ENCODE measurements around the gene DIAPH2. TPM values are rescaled to one million over a fixed set of nuclear protein-coding genes. Genes with fewer than 3 reads are reported as not detected.

DIAPH2 gene
- total RNA-seq, 4 donors from 2014 or later: 16.7 to 27.3 (median 20.3) TPM

GRCh38 chrX:96889726-96890125 is 205.1 kb downstream of the DIAPH2 start:
- intact Hi-C loops (cut with DNase I; ENCODE audit: low total_unique reads): no loop called here
- whole genome bisulfite sequencing, 2 donors: 69 to 76% methylated on average over 1 of the region's 1 CpG
- TF ChIP-seq POLR2A (IDR thresholded peaks at IDR 0.05) (no peak), CTCF (IDR thresholded peaks at IDR 0.05) (no peak)

GRCh38 chrX:96906741-96907140 is 222.1 kb downstream of the DIAPH2 start:
- no peak for DNase-seq (ENCODE audit: low spot score in 2 of 2)
- 71 to 74% methylated on average over 2 of the region's 2 CpGs for WGBS, 2 donors
- TF ChIP-seq CTCF (IDR thresholded peaks at IDR 0.05) (no peak), POLR2A (IDR thresholded peaks at IDR 0.05) (no peak)
- H3K4me3 ChIP-seq (ENCODE audit: low read depth, poor library complexity, severe bottlenecking): no peak overlapping the region
- intact Hi-C loops (cut with DNase I; ENCODE audit: low total_unique reads): no loop called here

More at GRCh38 chrX:96889726-96890125, 205.1 kb downstream of the DIAPH2 start:
- H3K4me3 ChIP-seq (ENCODE audit: low read depth, poor library complexity, severe bottlenecking): no peak overlapping the region
- no peak for DNase-seq (ENCODE audit: low spot score in 2 of 2)

DNA sequence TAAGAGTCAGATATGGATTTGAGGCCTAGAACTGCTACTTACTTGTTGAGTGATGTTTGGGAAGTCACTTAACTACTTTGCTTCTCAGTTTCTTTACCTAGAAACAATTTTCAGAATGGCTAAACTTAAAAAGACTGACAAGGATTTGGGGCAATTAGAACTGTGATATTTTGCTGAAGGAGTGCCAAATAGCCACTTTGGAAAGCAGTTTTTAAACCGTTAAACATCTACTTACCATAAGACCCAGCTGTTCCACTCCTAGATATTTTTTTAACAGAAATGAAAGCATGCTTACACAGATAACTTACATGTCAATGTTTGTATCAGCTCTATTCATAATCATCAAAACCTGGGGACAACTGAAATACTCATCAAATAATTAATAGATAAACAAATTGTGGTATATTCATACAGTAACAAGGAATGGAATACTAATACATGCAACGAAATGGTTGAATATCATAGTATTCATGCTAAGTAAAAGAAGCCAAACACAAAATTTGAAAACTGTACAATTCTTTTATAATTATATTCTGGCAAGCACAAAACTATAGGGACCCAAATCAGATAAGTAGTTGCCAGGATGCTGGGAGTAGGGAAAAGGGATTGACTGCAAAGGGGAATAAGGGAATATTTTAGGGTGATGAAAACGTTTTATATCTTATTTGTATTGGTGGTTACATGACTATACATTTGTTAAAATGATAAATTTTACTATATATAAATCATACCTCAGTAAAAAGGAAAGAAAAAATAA is 223.1 kb downstream of the DIAPH2 start:
- 42 to 48% methylated on average over 3 of the region's 3 CpGs for WGBS, 2 donors
- intact Hi-C loops (cut with DNase I; ENCODE audit: low total_unique reads): no loop called here

DNA sequence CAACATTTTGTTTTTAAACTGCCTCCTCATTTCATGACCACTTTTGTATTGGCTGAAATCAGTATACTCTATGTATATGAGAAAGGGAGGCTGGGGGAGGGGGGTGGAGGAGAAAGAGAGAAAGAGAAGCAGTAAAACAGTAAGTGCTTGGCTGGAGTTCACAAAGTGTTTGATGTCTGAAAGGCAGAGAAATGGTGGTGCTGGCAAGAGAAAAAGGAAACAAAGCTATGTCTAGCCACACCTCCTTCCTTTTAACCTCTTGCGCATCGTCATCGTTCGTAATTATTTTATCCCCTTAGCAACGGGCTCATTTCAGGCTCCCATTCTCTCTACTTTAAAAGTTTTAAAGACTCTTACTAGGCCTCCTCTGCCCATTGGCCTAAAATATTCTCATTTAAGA is 224.6 kb downstream of the DIAPH2 start:
- intact Hi-C loops (cut with DNase I; ENCODE audit: low total_unique reads): no loop called here
- 67 to 79% methylated on average over 5 of the region's 5 CpGs for WGBS, 2 donors
- no peak overlapping the region for H3K4me3 ChIP-seq (ENCODE audit: low read depth, poor library complexity, severe bottlenecking)

More for the DNA sequence above, 223.1 kb downstream of the DIAPH2 start:
- TF ChIP-seq CTCF (IDR thresholded peaks at IDR 0.05): no peak
- TF ChIP-seq POLR2A (IDR thresholded peaks at IDR 0.05): no peak
- H3K4me3 ChIP-seq (ENCODE audit: low read depth, poor library complexity, severe bottlenecking): no peak overlapping the region
- DNase-seq (ENCODE audit: low spot score in 2 of 2): no peak

DNA sequence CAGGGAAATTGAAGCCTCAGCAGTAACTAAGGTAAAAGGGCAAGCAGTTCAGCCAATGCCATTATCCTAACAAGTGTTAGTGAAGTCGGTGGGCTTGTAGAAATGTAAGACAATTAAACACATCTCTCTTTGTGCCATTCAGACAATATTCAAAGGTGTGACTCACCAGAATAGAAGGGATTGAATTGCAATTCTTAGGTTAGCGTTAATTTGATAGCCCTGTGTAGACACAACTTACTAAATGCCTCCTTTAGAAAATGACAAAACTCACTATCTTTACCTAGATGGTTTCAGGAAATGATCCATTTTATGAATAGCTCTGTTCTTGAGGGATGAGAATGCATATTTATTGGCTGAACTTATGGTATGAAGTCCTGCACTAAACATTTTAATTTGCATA is 234.2 kb downstream of the DIAPH2 start:
- no peak for DNase-seq (ENCODE audit: low spot score in 2 of 2)
- intact Hi-C loops (cut with DNase I; ENCODE audit: low total_unique reads): no loop called here
- 79 to 91% methylated on average over 2 of the region's 2 CpGs for WGBS, 2 donors
- H3K4me3 ChIP-seq (ENCODE audit: low read depth, poor library complexity, severe bottlenecking): no peak overlapping the region
- TF ChIP-seq CTCF (IDR thresholded peaks at IDR 0.05): no peak
- no peak for TF ChIP-seq POLR2A (IDR thresholded peaks at IDR 0.05)

More for the DNA sequence above, 224.6 kb downstream of the DIAPH2 start:
- DNase-seq (ENCODE audit: low spot score in 2 of 2): no peak
- TF ChIP-seq CTCF (IDR thresholded peaks at IDR 0.05) (no peak), POLR2A (IDR thresholded peaks at IDR 0.05) (no peak)
